Measurements from ENCODE around the gene CLTB. TPM values are rescaled to one million over a fixed set of nuclear protein-coding genes. Genes with fewer than 3 reads are reported as not detected.

The CLTB gene
- total RNA-seq, 1 donor from 2014 or later = 122 TPM

DNA sequence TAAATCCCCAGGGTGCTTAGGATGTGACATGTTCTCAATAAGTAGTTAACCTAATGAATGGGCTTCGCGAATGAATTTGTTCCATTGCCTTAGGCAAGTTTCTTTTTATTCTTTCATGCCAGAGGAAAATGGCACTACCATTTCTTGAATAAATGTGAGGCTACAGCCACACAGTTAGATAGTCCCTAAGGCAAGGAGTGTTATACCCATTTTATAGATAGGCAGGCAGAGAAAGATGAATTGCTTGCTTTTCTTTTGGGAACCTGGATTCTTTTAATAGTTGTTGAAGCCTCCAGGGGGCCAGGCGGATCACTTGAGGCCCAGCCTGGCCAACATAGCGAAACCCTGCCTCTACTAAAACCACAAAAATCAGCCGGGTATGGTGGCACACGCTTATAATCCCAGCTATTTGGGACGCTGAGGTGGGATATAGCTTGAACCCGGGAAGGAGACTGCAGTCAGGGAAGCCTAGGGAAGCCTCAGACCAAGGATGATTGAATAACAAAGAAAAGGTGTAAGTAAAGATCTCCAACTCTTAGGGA, 28.9 kb downstream of the CLTB start:
- DNase-seq (ENCODE audit: low spot score) (no peak), ATAC-seq (no peak)
- intact Hi-C loops (cut with DNase I) = no loop called here

- ATAC-seq = no peak
- intact Hi-C loops (cut with DNase I) = no loop called here
- no peak for DNase-seq (ENCODE audit: low spot score)
These were observed 29.8 kb downstream of the CLTB start for GRCh38 chr5:176386491-176386890.

DNA sequence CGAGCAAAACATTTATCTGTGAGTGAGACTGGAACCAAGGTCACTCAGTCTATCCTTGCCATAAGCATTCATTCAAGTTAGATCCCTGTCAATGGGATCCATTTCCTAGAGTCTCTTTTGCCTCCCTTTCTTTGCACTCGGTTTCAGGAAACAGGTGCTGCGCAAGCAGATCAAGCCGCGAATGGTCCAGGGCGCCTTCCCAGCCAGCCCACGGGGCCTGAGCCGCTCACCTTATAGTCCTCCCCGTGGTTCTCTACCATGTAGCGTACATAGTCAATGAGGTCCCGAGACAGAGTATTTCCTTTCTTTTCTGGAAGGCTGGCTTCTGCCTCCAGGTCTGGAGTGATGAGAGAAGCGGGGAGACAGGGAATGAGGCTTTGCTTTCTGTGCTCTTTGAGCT, 31.3 kb downstream of the CLTB start:
- no peak for ATAC-seq
- no peak for DNase-seq (ENCODE audit: low spot score)
- intact Hi-C loops (cut with DNase I) = no loop called here

DNA sequence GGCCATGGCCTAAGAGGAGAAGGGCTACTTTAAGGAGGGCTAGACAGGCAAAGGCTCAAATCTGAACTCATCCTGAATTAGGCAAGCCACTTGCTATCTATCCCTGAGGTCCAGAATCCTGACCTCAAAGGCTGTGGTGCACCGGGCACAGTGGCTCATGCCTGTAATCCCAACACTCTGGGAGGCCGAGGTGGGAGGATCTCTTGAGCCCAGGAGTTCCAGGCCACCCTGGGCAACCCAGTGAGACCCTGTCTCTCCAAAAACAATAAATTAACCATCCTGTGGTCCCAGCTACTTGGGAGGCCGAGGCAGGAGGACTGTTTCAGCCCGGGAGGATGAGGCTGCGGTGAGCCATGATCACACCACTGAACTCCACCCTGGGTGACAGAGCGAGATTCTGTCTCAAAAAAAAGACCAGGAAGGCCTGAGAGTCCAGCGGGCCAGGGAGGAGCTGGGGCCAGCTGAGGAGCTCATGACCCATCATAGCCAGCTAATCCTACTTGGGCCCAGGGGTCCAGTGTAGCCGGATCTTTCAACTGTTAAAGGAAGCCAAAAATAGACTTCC, 31.9 kb downstream of the CLTB start:
- intact Hi-C loops (cut with DNase I) = no loop called here
- DNase-seq (ENCODE audit: low spot score) (no peak), ATAC-seq (no peak)

GRCh38 chr5:176383961-176384360, 32.4 kb downstream of the CLTB start:
- no peak for DNase-seq (ENCODE audit: low spot score)
- intact Hi-C loops (cut with DNase I) = no loop called here
- no peak for ATAC-seq

GRCh38 chr5:176383248-176383905, 33.0 kb downstream of the CLTB start:
- intact Hi-C loops (cut with DNase I) = no loop called here
- no peak for DNase-seq (ENCODE audit: low spot score)
- ATAC-seq = no peak

DNA sequence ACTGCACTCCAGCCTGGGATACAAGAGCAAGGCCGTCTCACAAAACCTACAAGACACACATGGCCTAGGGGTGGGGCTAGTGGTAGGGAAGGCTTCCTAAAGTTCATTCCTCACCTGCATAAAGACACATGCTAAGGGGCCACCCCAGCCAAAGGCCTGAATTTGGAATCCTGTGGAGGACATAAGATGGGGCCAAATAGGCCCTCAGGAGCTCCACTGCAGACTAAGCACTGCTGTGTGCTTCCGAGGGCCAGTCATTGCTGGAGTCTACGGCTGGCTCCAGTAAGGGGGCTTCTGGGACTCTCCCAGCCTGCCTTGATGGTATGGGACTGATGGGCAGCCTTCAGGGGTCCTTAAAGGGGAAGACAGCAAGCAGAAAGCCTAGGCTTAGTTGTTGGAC, 33.6 kb downstream of the CLTB start:
- no peak for ATAC-seq
- intact Hi-C loops (cut with DNase I) = no loop called here
- no peak for DNase-seq (ENCODE audit: low spot score)

- ATAC-seq (no peak), DNase-seq (ENCODE audit: low spot score) (no peak)
- intact Hi-C loops (cut with DNase I) = no loop called here
These were observed 34.4 kb downstream of the CLTB start for GRCh38 chr5:176381979-176382378.

DNA sequence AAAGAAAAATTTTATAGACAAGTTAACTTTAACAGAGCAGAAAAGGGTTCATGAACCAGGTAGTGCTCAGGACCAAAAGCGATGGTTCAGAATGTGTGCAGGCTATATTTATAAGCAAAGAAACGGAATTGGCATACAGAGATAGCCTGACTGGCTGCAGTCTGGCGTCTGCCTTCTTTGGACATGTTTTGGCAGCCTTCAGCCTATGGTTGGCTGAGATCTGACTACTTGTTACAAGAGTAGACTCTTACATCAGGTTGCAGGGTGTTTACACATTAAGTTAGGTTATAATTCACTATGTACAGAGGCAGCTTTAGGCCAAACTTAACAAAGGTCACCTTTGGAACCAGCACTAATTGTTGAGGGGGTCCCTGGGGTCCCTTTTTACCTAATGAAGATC, 34.9 kb downstream of the CLTB start:
- DNase-seq (ENCODE audit: low spot score) (no peak), ATAC-seq (peak; percentile 62)
- intact Hi-C loops (cut with DNase I) = no loop called here

DNA sequence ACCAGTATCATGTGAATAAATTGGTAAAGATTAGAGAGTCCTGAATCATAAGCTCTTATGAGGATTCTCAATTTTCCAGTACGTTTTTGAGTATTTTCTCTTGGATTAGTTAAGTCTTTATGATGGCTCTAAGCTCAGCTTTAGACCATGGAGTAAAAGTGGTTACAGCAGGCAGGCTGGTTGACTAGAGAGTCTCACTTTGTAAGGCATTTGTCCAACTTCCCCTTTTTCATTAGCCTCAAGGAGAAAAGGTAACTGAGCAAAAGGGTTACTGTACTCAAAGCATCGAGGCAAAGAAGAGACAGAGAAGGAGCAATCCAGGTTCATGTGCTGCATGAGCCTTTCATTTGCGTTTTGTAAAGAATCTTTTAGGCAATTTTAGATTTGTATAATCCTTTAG, 36.5 kb downstream of the CLTB start:
- no peak for ATAC-seq
- no peak for DNase-seq (ENCODE audit: low spot score)
- intact Hi-C loops (cut with DNase I) = no loop called here

DNA sequence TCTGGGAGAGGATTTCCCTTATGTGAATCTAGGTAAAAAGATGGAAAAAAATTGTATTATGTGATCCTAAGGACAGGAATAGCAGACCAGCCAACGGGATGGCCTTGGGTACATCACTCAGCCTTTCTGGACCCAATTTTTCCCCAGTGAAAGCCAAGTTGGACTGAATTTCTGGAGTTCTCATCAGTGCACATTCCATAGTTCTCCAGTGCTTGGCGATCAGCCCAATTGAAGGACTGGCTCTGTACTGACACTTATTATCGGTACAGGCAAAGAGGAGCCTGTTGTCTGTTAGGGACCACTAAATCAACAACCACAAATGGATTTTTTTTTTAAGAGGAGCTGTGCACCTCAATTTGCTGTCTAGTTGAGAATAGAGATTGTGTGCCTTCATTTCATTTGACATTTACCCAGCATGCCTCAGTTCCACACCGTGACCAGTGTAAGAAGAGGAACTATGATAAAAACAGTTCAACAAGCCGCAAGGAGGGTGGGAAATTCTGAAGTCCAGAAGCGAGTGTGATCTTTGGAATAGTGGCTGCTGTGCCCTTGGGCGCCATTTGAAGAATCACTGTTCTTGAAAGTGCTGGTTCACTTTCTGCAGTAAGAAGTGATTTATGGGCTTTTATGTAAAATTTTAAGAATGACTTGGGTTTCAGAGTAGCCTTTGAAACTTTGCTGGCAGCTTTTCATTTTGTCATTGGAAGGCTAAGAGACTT, 43.1 kb downstream of the CLTB start:
- DNase-seq (ENCODE audit: low spot score) (no peak), ATAC-seq (peak; percentile 74)
- intact Hi-C loops (cut with DNase I) = no loop called here

GRCh38 chr5:176371621-176372539, 44.5 kb downstream of the CLTB start:
- DNase-seq (ENCODE audit: low spot score) (no peak), ATAC-seq (peak; percentile 31)
- intact Hi-C loops (cut with DNase I) = no loop called here

DNA sequence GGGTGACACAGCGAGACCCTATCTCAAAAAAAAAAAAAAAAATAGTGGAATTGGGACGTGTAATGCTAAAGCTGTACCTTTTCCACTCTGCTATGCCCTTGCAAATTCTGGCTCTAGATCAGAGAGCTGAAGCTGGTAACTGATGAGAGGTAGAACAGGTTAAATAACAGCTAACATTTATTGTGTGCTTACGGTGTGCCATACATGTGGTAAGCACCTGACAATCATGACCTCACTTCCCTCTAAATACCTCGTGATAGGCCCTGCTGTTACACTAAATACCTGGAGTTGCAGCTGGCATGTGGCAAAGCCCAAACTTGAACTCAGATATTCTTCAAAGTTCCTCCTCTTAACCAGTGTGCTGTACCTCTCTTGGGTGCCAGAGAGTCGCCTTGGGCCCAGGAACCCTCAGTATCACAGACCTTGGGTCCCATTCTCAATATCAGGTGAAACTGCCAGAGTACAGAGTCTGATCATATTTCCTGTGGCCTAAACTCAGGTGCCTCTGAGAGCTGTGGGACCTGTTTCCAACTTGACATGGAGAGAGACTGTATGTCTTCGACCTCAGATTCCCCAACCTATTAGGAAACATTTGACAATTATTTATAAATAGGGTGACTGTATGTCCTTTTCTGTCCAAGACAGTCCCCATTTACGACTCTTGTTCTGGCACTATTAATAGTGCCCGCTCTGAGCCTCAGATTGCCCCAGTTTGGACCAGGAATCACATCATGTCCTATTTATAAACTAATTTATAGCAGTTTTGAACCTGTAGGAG, 46.2 kb downstream of the CLTB start:
- ATAC-seq (no peak), DNase-seq (ENCODE audit: low spot score) (no peak)
- intact Hi-C loops (cut with DNase I) = no loop called here

DNA sequence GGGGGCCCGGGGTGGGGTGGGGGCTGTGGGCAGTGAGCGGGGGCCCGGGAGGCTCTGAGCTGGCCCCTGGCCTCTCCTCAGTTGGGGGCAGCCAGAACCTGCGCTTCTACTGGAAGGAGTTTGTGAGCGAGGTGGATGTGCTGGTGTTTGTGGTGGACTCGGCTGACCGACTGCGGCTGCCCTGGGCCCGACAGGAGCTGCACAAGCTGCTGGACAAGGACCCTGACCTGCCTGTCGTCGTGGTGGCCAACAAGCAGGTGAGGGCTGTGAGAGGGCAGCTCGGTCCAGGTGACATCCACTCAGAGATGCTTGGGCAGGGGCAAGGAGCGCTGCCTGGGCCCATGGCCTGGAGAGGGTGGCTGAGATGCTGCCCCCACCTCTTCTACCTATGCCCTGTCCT, 47.6 kb downstream of the CLTB start:
- DNase-seq (ENCODE audit: low spot score) (no peak), ATAC-seq (no peak)
- intact Hi-C loops (cut with DNase I) = no loop called here

DNA sequence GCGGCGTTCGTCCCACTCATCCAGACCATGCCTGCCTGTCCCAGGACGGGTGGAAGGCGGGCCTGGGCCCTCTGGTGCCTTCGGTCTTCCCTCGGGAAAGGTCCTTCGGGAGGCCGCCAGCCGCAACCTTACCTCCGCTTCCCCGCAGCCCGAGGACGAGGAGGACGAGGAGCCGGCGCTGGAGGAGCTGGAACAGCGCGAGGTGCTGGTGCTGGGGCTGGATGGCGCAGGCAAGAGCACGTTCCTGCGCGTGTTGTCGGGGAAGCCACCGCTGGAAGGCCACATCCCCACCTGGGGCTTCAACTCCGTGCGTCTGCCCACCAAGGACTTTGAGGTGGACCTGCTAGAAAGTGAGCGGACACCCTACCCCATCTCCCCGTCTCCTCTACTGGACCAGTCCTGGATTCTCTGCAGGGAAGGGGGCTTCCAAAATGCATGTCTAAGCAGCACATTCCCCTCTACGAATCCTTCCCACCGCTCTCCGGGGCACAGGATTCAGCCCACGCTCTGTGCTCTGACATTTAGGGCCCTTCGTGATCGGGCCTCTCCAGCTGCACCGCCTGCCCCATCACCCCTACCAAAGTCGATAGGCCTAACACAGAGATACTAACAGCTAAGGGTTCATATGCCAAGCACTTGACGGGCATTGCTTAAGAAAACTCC, 50.0 kb downstream of the CLTB start:
- ATAC-seq = peak; percentile 1
- intact Hi-C loops (cut with DNase I) = no loop called here

DNA sequence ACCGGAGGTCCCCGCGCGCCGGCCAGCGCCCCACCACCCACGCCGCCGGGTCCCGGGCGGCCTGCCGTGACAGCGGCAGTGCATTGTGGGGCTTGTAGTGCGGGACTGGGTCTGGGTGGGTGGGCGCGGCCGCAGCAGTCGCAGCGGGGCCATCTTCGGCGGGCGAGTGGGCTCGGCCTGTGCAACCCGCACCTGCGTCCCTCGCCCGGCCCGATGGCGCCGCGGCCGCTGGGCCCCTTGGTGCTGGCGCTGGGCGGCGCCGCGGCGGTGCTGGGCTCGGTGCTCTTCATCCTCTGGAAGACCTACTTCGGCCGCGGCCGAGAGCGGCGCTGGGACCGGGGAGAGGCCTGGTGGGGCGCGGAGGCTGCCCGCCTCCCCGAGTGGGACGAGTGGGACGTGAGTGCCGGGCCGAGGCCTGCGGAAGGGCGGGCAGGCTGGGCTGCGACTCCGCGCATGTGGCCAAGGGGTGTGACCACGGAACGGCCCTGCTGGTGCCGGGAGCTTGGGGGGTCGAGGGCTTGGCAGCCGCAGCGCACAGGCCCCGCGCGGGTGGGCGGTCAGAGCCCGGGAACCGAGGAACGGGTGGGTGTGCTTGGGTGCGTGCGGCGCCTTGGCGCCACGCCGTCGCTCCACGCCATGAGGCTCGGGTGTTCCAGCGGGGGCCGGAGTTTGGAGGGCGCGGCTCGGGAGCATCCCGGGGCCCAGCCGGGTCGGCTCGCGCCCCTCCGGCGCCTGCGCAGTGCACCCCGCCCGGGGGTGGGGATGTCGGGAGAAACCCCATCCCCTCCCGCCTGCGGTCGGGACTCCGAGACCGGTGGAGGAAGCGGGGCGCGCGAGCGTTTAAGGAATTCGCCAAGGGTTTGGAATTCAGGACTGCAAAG, 50.7 kb downstream of the CLTB start, which contains the start of gene ARL10:
Gene ARL10, plus strand, starts transcription at position 137 of the 881 bp plus-strand sequence. Its CDS starts 77 bp downstream, at position 214.
- ATAC-seq = peak; percentile 44
- DNase-seq (ENCODE audit: low spot score) = peak; percentile 79
- intact Hi-C loops (cut with DNase I) = no loop called here

More for the DNA sequence above, 50.0 kb downstream of the CLTB start:
- no peak for DNase-seq (ENCODE audit: low spot score)

DNA sequence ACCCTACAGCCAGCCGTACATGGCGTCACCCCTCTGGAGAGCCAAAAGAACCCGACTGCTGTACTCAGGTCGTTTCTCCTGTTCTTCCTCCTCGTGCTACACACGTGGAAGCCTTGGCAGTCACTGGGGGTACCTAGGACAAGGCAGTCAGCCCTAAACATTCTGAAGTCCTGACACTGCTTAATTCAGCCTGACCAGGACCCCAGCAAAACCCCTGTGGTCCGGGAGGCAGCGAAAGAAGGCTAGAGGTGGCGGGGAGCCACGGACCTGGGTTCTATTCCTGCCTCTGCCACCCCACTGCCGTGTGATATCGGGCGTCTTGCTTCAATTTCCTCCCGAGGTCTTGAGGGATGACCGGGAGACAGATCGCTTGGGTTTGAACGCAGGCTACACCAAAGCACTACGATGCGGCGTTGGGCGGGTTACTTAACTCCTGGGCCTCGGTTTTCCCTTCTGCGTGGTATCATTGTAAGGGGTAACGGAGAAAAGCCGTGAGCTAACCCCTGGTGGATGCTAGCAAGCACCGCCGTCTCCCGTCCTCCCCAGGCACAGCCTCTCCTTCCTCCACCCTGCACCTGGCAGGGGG, 51.5 kb downstream of the CLTB start:
- DNase-seq (ENCODE audit: low spot score) (no peak), ATAC-seq (no peak)
- intact Hi-C loops (cut with DNase I) = no loop called here

Measured in sciatic nerve (tissue), 2 donors.